Inflammatory macrophage treated with lipopolysaccharide for 4 hours (primary cell): ENCODE results near the gene RET.

Experiments used
- DNase-seq: peaks from one replicate; pipeline ENCODE4 v3.0.0-alpha.2; 2020

RET gene

GRCh38 chr10:43138021-43138756 is 61.3 kb downstream of the RET start, which contains the start of gene CSGALNACT2:
CSGALNACT2 (plus strand) TSS chr10:43138445; CDS start chr10:43155150, 16,705 bp downstream.
- peak; percentile 90 for DNase-seq

GRCh38 chr10:43138757-43139241 is 61.9 kb downstream of the RET start:
- peak; percentile 56 for DNase-seq

- no peak for DNase-seq
These were observed 64.6 kb downstream of the RET start for GRCh38 chr10:43141421-43141820.

- DNase-seq = no peak
These were observed 68.4 kb downstream of the RET start for GRCh38 chr10:43145311-43145710.

- DNase-seq = peak; percentile 46
These were observed 69.1 kb downstream of the RET start for GRCh38 chr10:43145936-43146335.

GRCh38 chr10:43151371-43151770 is 74.5 kb downstream of the RET start:
- no peak for DNase-seq

- DNase-seq = no peak
These were observed 77.0 kb downstream of the RET start for GRCh38 chr10:43153901-43154300.

- no peak for DNase-seq
These were observed 78.4 kb downstream of the RET start for GRCh38 chr10:43155221-43155620.

- DNase-seq = no peak
These were observed 78.9 kb downstream of the RET start for GRCh38 chr10:43155741-43156140.

GRCh38 chr10:43156590-43157341 is 79.9 kb downstream of the RET start:
- no peak for DNase-seq

GRCh38 chr10:43158636-43159035 is 81.8 kb downstream of the RET start:
- DNase-seq = no peak

- DNase-seq = peak; percentile 97
These were observed 83.4 kb downstream of the RET start for GRCh38 chr10:43160046-43160920.

- DNase-seq = peak; percentile 73
These were observed 84.0 kb downstream of the RET start for GRCh38 chr10:43160921-43161255.

- no peak for DNase-seq
These were observed 85.7 kb downstream of the RET start for GRCh38 chr10:43162604-43163003.

- DNase-seq = no peak
These were observed 89.5 kb downstream of the RET start for GRCh38 chr10:43166207-43166879.

GRCh38 chr10:43166880-43167497 is 90.1 kb downstream of the RET start:
- DNase-seq = peak; percentile 77

- DNase-seq = peak; percentile 64
These were observed 90.6 kb downstream of the RET start for GRCh38 chr10:43167498-43167889.

GRCh38 chr10:43170491-43170890 is 93.6 kb downstream of the RET start:
- no peak for DNase-seq

- DNase-seq = no peak
These were observed 95.8 kb downstream of the RET start for GRCh38 chr10:43172645-43173044.

GRCh38 chr10:43173120-43173519 is 96.3 kb downstream of the RET start:
- no peak for DNase-seq

- no peak for DNase-seq
These were observed 98.1 kb downstream of the RET start for GRCh38 chr10:43174969-43175368.

- no peak for DNase-seq
These were observed 99.4 kb downstream of the RET start for GRCh38 chr10:43176271-43176670.
